Endothelial cell of umbilical vein (primary cell): ENCODE results near the gene LIPE. TPM values are rescaled to one million over a fixed set of nuclear protein-coding genes. Genes with fewer than 3 reads are reported as not detected.

ENCODE experiments used
- BruUV-seq: library from RNA; stranded (reverse); fragments of 400-500 nt; replicated peaks from 2 replicates; lab custom pipeline; 2021; lab: Mats Ljungman, UMichigan
- CTCF ChIA-PET: fragments of 300-600, 350-600 bp; sonication (Branson Sonifier 250); formaldehyde crosslinking; loops from one replicate; lab custom pipeline; 2021; ENCODE audit warnings: antibody characterized with exemption, inconsistent platforms; lab: Charles Lee
- POLR2A ChIA-PET: fragments of 300-600, 350-600 bp; sonication (Branson Sonifier 250); formaldehyde crosslinking; loops from one replicate; lab custom pipeline; 2021; ENCODE audit warnings: antibody characterized with exemption, inconsistent platforms; lab: Charles Lee
- DNase-seq: peaks from one replicate; pipeline ENCODE4 v3.0.0-alpha.2; 2011; ENCODE audit warnings: low read depth, low spot score
- FAIRE-seq: peaks from 2 replicates; lab custom pipeline; 2011; peaks lifted over from hg19 to GRCh38; lab: Jason Lieb, UNC
- H2AFZ ChIP-seq: 2 replicates; pipeline ENCODE4 v1.6.0; 2012; ENCODE audit warnings: low read depth, low read length, control low read depth, inconsistent platforms
- H3K27ac ChIP-seq: 2 replicates; pipeline ENCODE4 v1.5.1; 2011; ENCODE audit warnings: low read depth, mild to moderate bottlenecking, control low read depth, low read length, moderate library complexity; ENCODE audit not compliant: insufficient read depth
- H3K27me3 ChIP-seq, 2 experiments: 2 replicates each; pipeline versions ENCODE4 v1.6.0 to v1.6.1; 2011; ENCODE audit warnings: low read length in 2 of 2, mixed read lengths in 1 of 2; ENCODE audit not compliant: control insufficient read depth in 2 of 2, insufficient read depth in 2 of 2
- H3K36me3 ChIP-seq, 2 experiments: 2 replicates in 1 of 2; 3 replicates in 1 of 2; pipeline ENCODE4 v1.5.1; 2011; ENCODE audit warnings: low read length in 2 of 2, mild to moderate bottlenecking in 1 of 2, moderate library complexity in 1 of 2; ENCODE audit not compliant: control insufficient read depth in 2 of 2, insufficient read depth in 2 of 2; ENCODE audit errors: extremely low read depth in 1 of 2
- H3K4me1 ChIP-seq: 3 replicates; pipeline ENCODE4 v1.5.1; 2011; ENCODE audit warnings: mild to moderate bottlenecking, low read length; ENCODE audit not compliant: control insufficient read depth, insufficient read depth; ENCODE audit errors: extremely low read depth
- H3K4me2 ChIP-seq: 2 replicates; pipeline ENCODE4 v1.6.1; 2011; ENCODE audit warnings: low read length, control low read depth, mixed read lengths; ENCODE audit not compliant: insufficient read depth
- H3K4me3 ChIP-seq, 3 experiments: fragments of 200-600 bp in 1 of 3; sonication (generic), shearing (Covaris generic) in 1 of 3; replicated peaks in 1 of 3; 2 replicates each; pipeline ENCODE4 v1.5.1; 2011 to 2016; ENCODE audit warnings: control low read depth in 3 of 3, low read length in 3 of 3, mild to moderate bottlenecking in 2 of 3, inconsistent platforms in 1 of 3, low read depth in 1 of 3, moderate library complexity in 1 of 3; ENCODE audit not compliant: insufficient read depth in 1 of 3
- H3K79me2 ChIP-seq: 2 replicates; pipeline ENCODE4 v1.6.0; 2012; ENCODE audit warnings: low read length, inconsistent platforms; ENCODE audit not compliant: control insufficient read depth, insufficient read depth
- H3K9ac ChIP-seq: replicated peaks from 2 replicates; pipeline ENCODE3; 2011; ENCODE audit warnings: low read length, control low read depth; ENCODE audit not compliant: insufficient read depth; ENCODE audit errors: extremely low read depth
- H3K9me1 ChIP-seq: replicated peaks from 3 replicates; pipeline ENCODE4 v1.6.0; 2011; ENCODE audit warnings: mild to moderate bottlenecking, low read length; ENCODE audit not compliant: control insufficient read depth, insufficient read depth; ENCODE audit errors: extremely low read depth
- H3K9me3 ChIP-seq: replicated peaks from 2 replicates; pipeline ENCODE4 v1.5.1; 2012; ENCODE audit warnings: low read length, inconsistent platforms; ENCODE audit not compliant: control insufficient read depth, insufficient read depth
- H4K20me1 ChIP-seq: replicated peaks from 2 replicates; pipeline ENCODE3; 2011; ENCODE audit warnings: mild to moderate bottlenecking, low read length; ENCODE audit not compliant: control insufficient read depth, insufficient read depth; ENCODE audit errors: extremely low read depth
- CTCF ChIP-seq, 2 donors: IDR thresholded peaks; 1 replicate in 1 of 2; 2 replicates in 1 of 2; pipeline ENCODE4 v1.5.1; 2011; ENCODE audit warnings: low read length in 2 of 2, mild to moderate bottlenecking in 2 of 2, moderate library complexity in 2 of 2, control low read depth in 1 of 2, inconsistent platforms in 1 of 2, low read depth in 1 of 2; ENCODE audit not compliant: insufficient read depth in 1 of 2; ENCODE audit errors: extremely low read depth in 1 of 2
- GATA2 ChIP-seq: IDR thresholded peaks from 2 replicates; pipeline ENCODE4 v1.7.0; 2011; ENCODE audit warnings: low read depth, mild to moderate bottlenecking, moderate library complexity, mixed read lengths, low read length; ENCODE audit not compliant: insufficient read length, insufficient read depth
- JUN ChIP-seq: IDR thresholded peaks from 2 replicates; pipeline ENCODE4 v1.6.1; 2011; ENCODE audit warnings: borderline replicate concordance, low read depth; ENCODE audit not compliant: insufficient read length, insufficient read depth
- MAX ChIP-seq: IDR thresholded peaks from 2 replicates; pipeline ENCODE4 v1.6.1; 2011; ENCODE audit not compliant: insufficient read depth, insufficient read length
- MYC ChIP-seq: IDR thresholded peaks from one replicate; pipeline ENCODE4 v1.6.1; 2011; ENCODE audit warnings: mild to moderate bottlenecking, low read depth, low read length
- POLR2A ChIP-seq: IDR thresholded peaks from 2 replicates; pipeline ENCODE4 v1.6.1; 2012; ENCODE audit warnings: low read depth, mild to moderate bottlenecking, control low read depth, low read length
- POLR2AphosphoS5 ChIP-seq: IDR thresholded peaks from 2 replicates; pipeline ENCODE4 v1.6.1; 2012; ENCODE audit warnings: low read depth, mild to moderate bottlenecking, control low read depth, low read length, moderate library complexity; ENCODE audit not compliant: insufficient read depth
- dilution Hi-C: fragments of 300-500 bp; cut with MboI; formaldehyde crosslinking; loops from one replicate; pipeline ENCODE4 v1.15.0; 2019; ENCODE audit warnings: low sequenced_read_pairs; ENCODE audit not compliant: extremely low pct_ligation_motif_present
- intact Hi-C: fragments of 100-400 bp; cut with micrococcal nuclease; formaldehyde crosslinking; loops from one replicate; pipeline ENCODE4 v1.10.0; 2022
- polyA plus RNA-seq, 4 experiments: library from polyadenylated mRNA; depleted of rRNA in 3 of 4; stranded (reverse) in 3 of 4; unstranded in 1 of 4; fragments of >200 nt; gene quantifications; 2 replicates each; pipeline versions ENCODE4 v1.2.1 to v1.2.3, GENCODE V29; 2011 to 2012; ENCODE audit warnings: missing spikeins in 1 of 4
- total RNA-seq: library from RNA; stranded (reverse); gene quantifications from 2 replicates; pipeline ENCODE4 v1.2.3, GENCODE V29; 2021

The LIPE gene
- total and polyA plus RNA-seq, 2 donors (not counting 3 experiments of a cell fraction or from before 2014, with no cell fraction given): 3.8 to 13.5 TPM

GRCh38 chr19:42409477-42409876 is 17.7 kb downstream of the LIPE start:
- BruUV-seq: no TSS peak
- intact Hi-C loops (no loop called here), dilution Hi-C loops (no loop called here)
- Histone ChIP-seq H3K4me3 (no peak overlapping the region), H4K20me1 (no peaks in the 10 kb centered on the region), H3K4me2 (no peak overlapping the region), H3K27ac (no peak overlapping the region), H3K9ac (no peak overlapping the region), H3K36me3 (no peaks in the 10 kb centered on the region), H3K27me3 (no peaks in the 10 kb centered on the region), H3K4me1 (no peaks in the 10 kb centered on the region), H3K9me1 (no peaks in the 10 kb centered on the region), H3K79me2 (no peaks in the 10 kb centered on the region), H2AFZ (no peak overlapping the region), H3K9me3 (no peaks in the 10 kb centered on the region)
- FAIRE-seq (no peak), DNase-seq (no peak)
- TF ChIP-seq POLR2AphosphoS5 (no peak), MYC (no peak), MAX (no peak), CTCF (IDR thresholded peaks at IDR 0.05; ENCODE audit: extremely low read depth in 1 of 2, insufficient read depth in 1 of 2, low read depth in 1 of 2, low read length in 2 of 2) (no peak), GATA2 (no peak), POLR2A (no peak), JUN (no peak)
- ChIA-PET POLR2A (no interaction called here), CTCF (interaction anchor here (1.0 kb wide), 1 partner anchor 9 kb away, joined by 4 read pairs; no protein-coding TSS in a partner anchor)
